T-helper 22 cell (primary cell): ENCODE data around the gene PPP1R3E.

Experiments used
- DNase-seq: peaks from one replicate; pipeline ENCODE4 v3.0.0-alpha.2; 2020; ENCODE audit warnings: low read depth

Gene PPP1R3E

GRCh38 chr14:23248601-23249000 is 54.1 kb downstream of the PPP1R3E start:
- DNase-seq: no peak
